Osteoblast (primary cell): ENCODE data around the gene ETV1. TPM values are rescaled to one million over a fixed set of nuclear protein-coding genes. Genes with fewer than 3 reads are reported as not detected.
"Not testable (repeated sequence)": the region's sequence is repeated elsewhere in the genome, so short reads cannot be mapped to it uniquely, and the experiment has no call there.

Experiments used
- DNase-seq: peaks from one replicate; pipeline ENCODE4 v3.0.0; 2011; ENCODE audit warnings: low spot score, mixed read lengths; ENCODE audit not compliant: insufficient read length; ENCODE audit errors: missing footprints
- H2AFZ ChIP-seq: 2 replicates; pipeline ENCODE4 v1.6.0; 2011; ENCODE audit warnings: mild to moderate bottlenecking, low read length
- H3K27ac ChIP-seq: 2 replicates; pipeline ENCODE4 v1.5.1; 2011; ENCODE audit warnings: mild to moderate bottlenecking, low read depth, low read length, moderate library complexity
- H3K27me3 ChIP-seq: 2 replicates; pipeline ENCODE4 v1.6.0; 2012; ENCODE audit warnings: mild to moderate bottlenecking, control low read depth, inconsistent platforms, low read length, moderate library complexity; ENCODE audit not compliant: insufficient read depth
- H3K36me3 ChIP-seq: 2 replicates; pipeline ENCODE4 v1.5.1; 2011; ENCODE audit warnings: mild to moderate bottlenecking, low read length, control low read depth, moderate library complexity; ENCODE audit not compliant: insufficient read depth
- H3K4me1 ChIP-seq: 2 replicates; pipeline ENCODE4 v1.5.1; 2011; ENCODE audit warnings: mild to moderate bottlenecking, low read length, control low read depth, moderate library complexity; ENCODE audit not compliant: insufficient read depth
- H3K4me2 ChIP-seq: 2 replicates; pipeline ENCODE4 v1.6.0; 2011; ENCODE audit warnings: mild to moderate bottlenecking, low read length; ENCODE audit not compliant: insufficient read depth
- H3K4me3 ChIP-seq: fragments of 200-600 bp; sonication (generic); 3 replicates; pipeline ENCODE4 v1.5.1; 2012; ENCODE audit warnings: mild to moderate bottlenecking, low read length, inconsistent platforms; ENCODE audit not compliant: insufficient read depth
- H3K79me2 ChIP-seq: 2 replicates; pipeline ENCODE4 v1.6.0; 2012; ENCODE audit warnings: mild to moderate bottlenecking, low read length, control low read depth, inconsistent platforms; ENCODE audit not compliant: insufficient read depth
- H3K9me3 ChIP-seq: 2 replicates; pipeline ENCODE4 v1.5.1; 2011; ENCODE audit warnings: low read depth, low read length, control low read depth
- H4K20me1 ChIP-seq: 2 replicates; pipeline ENCODE4 v1.6.0; 2012; ENCODE audit warnings: mild to moderate bottlenecking, low read length, control low read depth; ENCODE audit not compliant: insufficient read depth
- total RNA-seq: library from RNA; depleted of rRNA; stranded (reverse); fragments of >200 nt; gene quantifications from 2 replicates; pipeline ENCODE4 v1.2.3, GENCODE V29; 2012
- TF ChIP-seq, protein P1 (sequence below): IDR thresholded peaks from 2 replicates; pipeline ENCODE4 v1.5.1; 2011; ENCODE audit warnings: mild to moderate bottlenecking, low read depth, low read length, moderate library complexity; ENCODE audit errors: extremely low read depth

ETV1 gene
- total RNA-seq, 1 donor: 15.9 TPM

DNA sequence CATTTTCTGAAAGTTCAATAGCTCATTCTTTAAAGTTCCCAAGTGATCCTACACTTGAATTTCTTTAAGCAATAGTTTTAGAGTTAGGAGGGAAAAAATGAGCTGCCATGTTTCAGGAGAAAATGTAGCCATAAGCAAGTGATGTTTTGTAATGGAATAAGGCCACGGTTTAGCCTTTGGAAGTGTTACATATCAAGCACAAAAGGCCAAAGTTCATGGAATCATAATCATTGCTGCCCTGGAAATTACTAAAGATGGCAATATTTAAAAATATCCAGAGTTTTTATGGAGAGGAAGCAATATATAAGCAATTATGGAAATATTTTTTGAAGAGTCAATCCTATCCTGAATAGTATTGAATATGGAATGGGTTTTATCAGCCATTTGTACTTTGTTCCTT lies 68.4 kb downstream of the ETV1 start:
- no peak for DNase-seq
- H2AFZ ChIP-seq: no peak overlapping the region
- H3K27me3 ChIP-seq: no peaks in the 10 kb centered on the region
- H3K4me1 ChIP-seq: peaks cover 27% of the 10 kb centered on the region
- no peak overlapping the region for H3K4me3 ChIP-seq
- TF ChIP-seq, protein P1, sequence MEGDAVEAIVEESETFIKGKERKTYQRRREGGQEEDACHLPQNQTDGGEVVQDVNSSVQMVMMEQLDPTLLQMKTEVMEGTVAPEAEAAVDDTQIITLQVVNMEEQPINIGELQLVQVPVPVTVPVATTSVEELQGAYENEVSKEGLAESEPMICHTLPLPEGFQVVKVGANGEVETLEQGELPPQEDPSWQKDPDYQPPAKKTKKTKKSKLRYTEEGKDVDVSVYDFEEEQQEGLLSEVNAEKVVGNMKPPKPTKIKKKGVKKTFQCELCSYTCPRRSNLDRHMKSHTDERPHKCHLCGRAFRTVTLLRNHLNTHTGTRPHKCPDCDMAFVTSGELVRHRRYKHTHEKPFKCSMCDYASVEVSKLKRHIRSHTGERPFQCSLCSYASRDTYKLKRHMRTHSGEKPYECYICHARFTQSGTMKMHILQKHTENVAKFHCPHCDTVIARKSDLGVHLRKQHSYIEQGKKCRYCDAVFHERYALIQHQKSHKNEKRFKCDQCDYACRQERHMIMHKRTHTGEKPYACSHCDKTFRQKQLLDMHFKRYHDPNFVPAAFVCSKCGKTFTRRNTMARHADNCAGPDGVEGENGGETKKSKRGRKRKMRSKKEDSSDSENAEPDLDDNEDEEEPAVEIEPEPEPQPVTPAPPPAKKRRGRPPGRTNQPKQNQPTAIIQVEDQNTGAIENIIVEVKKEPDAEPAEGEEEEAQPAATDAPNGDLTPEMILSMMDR: no peak
- no peak overlapping the region for H3K4me2 ChIP-seq
- no peaks in the 10 kb centered on the region for H3K79me2 ChIP-seq
- no peaks in the 10 kb centered on the region for H3K36me3 ChIP-seq
- H3K9me3 ChIP-seq: no peaks in the 10 kb centered on the region
- H3K27ac ChIP-seq: no peak overlapping the region
- no peaks in the 10 kb centered on the region for H4K20me1 ChIP-seq

DNA sequence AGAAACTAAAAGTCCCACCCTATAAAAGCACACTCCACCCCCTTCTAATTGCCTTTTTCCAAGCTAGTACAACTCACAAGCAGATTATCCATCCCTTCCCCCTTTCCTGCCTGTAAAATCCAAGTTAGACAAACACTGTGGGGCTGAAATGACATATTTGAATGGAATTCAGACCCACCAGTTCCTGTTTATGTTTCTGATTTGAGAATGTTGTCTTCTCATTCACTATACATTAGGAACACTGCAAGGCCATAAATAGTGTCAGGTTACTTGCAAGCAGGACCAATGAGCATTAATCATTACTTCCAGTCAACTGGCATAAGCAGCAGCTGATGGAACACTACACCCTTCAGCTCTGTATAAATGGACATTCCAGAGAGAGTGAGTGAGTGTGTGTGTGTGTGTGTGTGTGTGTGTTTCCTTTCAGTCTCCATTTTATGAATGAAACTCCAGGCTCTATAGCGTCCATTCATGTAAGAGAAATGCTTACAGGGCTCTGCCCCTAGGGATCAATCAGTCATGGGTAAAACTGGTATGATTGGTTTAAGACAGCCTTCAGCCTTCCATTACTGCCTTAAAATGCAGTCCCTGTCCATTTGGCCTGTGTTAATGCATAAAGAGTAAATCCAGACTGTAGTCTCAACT lies 69.3 kb downstream of the ETV1 start:
- H3K4me2 ChIP-seq: peak overlapping the region; percentile 79
- H3K27me3 ChIP-seq: no peaks in the 10 kb centered on the region
- H3K36me3 ChIP-seq: no peaks in the 10 kb centered on the region
- H3K27ac ChIP-seq: peak overlapping the region; percentile 87
- H4K20me1 ChIP-seq: no peaks in the 10 kb centered on the region
- H3K9me3 ChIP-seq: no peaks in the 10 kb centered on the region
- peaks cover 27% of the 10 kb centered on the region for H3K4me1 ChIP-seq
- no peaks in the 10 kb centered on the region for H3K79me2 ChIP-seq
- DNase-seq: peak; percentile 82
- peak overlapping the region; percentile 86 for H2AFZ ChIP-seq
- TF ChIP-seq, protein P1: no peak
- peak overlapping the region; percentile 38 for H3K4me3 ChIP-seq

DNA sequence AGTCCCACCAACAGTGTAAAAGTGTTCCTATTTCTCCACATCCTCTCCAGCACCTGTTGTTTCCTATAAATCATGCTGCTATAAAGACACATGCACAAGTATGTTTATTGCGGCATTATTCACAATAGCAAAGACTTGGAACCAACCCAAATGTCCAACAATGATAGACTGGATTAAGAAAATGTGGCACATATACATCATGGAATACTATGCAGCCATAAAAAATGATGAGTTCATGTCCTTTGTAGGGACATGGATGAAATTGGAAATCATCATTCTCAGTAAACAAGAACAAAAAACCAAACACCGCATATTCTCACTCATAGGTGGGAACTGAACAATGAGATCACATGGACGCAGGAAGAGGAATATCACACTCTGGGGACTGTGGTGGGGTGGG lies 71.1 kb downstream of the ETV1 start:
- H2AFZ ChIP-seq, H3K4me3 ChIP-seq, H3K27me3 ChIP-seq, H3K36me3 ChIP-seq, DNase-seq, H3K79me2 ChIP-seq, H3K4me2 ChIP-seq, H3K27ac ChIP-seq, H4K20me1 ChIP-seq, H3K9me3 ChIP-seq: not testable (repeated sequence)
- H3K4me1 ChIP-seq: peaks cover 26% of the 10 kb centered on the region

DNA sequence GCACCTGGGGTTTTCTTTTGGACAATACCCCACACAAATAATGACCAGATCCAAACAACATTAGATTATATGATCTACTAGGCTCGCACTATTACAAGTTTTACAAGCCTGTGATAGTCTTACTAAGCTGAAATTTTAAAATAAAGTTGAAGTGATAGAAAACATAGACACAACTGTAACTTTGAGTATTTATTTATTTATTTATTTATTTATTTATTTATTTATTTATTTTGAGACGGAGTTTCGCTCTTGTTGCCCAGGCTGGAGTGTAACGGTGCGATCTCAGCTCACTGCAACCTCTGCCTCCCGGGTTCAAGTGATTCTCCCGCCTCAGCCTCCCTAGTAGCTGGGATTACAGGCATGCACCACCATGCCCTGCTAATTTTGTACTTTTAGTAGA lies 72.4 kb downstream of the ETV1 start:
- not testable (repeated sequence) for H3K27me3 ChIP-seq, H3K36me3 ChIP-seq, H4K20me1 ChIP-seq, H3K79me2 ChIP-seq, H3K27ac ChIP-seq, H2AFZ ChIP-seq, H3K4me2 ChIP-seq, H3K9me3 ChIP-seq, DNase-seq, H3K4me3 ChIP-seq
- H3K4me1 ChIP-seq: peaks cover 20% of the 10 kb centered on the region

DNA sequence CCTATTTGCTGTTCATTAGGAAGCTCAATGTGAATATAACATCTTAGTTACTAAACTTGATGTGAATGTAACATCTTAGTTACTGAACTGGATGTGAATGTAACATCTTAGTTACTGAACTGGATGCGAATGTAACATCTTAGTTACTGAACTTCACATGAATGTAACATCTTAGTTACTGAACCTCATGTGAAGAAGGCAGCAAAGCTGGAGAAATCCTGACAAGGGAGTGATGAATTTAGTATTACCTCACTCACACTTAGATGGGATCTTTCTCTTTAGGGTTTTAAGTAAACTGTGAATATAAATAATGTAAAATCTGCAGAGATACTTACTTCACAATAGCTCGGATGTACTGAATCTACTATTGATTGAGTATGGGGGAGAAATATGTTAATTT lies 73.6 kb downstream of the ETV1 start:
- TF ChIP-seq, protein P1: no peak
- no peak overlapping the region for H3K4me2 ChIP-seq
- no peaks in the 10 kb centered on the region for H4K20me1 ChIP-seq
- peaks cover 20% of the 10 kb centered on the region for H3K4me1 ChIP-seq
- H3K27me3 ChIP-seq: no peaks in the 10 kb centered on the region
- no peak overlapping the region for H3K4me3 ChIP-seq
- DNase-seq: no peak
- H3K27ac ChIP-seq: no peak overlapping the region
- H2AFZ ChIP-seq: no peak overlapping the region
- H3K36me3 ChIP-seq: no peaks in the 10 kb centered on the region
- no peaks in the 10 kb centered on the region for H3K9me3 ChIP-seq
- H3K79me2 ChIP-seq: no peaks in the 10 kb centered on the region
